ENCODE results near the gene GBP7.

Gene GBP7

DNA sequence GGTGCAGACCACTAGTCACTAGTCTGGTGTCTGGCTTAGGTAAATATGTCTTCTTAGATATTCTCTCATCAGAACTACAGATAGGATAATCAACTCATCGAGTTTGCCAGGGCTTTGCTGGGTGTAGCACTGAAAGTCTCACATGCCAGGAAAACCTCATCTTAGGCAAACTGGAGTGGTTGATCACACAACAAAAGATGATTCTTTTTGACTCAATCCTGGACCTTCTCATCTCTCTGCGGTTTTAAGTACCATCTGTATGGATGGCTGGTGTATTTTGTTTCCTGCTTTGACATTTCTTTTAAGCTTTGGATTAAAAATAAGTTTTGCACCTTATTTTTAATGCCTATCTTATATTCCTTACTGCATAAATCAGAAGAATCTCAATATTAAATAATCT lies 61.1 kb downstream of the GBP7 start:
- DNase-seq (ENCODE audit: low read depth in 2 of 2): no peak

DNA sequence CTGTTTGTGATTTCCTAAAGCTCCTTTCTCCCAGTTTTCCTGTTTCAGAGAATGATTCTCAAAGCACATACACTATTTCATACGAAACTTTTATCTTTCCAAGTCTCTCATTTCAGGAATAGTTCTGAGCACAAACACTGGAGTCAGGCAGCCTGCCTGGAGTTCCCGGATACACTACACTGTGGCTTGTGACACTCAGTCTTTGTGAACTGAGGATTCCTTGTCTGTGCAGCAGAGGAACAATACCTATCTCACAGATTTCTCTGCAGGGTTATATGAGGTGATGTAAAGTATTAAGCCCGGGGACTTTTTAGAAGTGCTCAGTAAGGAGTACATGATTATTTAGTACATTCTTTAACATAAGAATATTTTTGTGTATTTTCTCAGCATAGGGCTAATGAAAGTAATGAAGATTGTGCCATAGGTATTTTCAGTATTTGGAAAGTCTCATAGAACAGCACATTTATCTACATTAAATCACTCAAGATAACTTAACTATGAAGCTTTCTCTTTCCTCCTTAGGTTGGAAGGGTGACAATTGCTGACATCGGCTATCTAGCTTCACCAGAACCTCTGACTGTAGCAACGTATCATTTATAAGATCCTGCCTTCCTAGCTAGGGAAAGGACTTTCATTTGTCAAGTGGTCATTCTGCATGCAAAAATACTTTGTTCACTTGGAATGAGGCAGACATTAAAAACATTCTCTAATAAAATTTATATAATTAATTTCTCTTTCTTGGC lies 62.8 kb downstream of the GBP7 start:
- no peak for DNase-seq (ENCODE audit: low read depth in 2 of 2)

DNA sequence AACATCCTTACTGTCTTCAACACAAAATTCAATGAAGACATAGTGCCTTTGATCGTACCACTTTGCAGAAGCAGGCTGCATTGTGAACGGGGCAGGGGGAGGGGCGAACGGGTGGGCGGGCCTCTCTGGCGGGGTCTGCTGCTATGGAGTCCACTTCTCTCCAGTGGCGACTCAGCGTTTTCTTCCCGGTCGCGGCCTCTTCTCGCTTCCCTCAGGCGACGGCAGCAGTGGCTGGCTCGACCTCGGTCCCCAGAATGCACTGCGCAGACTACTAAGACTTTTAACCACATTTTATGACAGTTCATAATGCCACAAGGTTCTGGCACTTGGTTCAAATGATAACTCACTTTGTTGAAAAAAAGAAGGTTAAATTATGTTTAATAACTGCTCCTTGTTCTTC lies 71.1 kb downstream of the GBP7 start:
- DNase-seq (ENCODE audit: low read depth in 2 of 2): no peak

DNA sequence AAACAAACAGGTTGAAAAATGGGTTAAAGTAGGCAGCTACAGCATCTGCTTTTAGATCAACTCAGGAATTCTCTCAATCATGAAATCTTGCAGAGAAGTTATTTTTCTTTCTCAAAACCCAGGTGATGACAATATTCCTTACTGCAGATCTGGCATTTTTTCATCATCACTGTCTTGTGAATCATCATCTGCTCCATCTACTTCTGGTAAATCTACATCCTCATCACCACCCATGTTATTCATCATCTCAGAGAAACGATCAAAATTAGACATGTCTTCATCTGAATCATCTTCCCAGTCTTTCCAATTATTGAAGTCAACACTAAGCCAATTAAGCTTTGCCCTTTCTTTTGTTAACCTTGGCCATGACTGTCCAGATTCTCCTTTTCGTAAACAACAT lies 71.7 kb downstream of the GBP7 start:
- no peak for DNase-seq (ENCODE audit: low read depth in 2 of 2)

DNA sequence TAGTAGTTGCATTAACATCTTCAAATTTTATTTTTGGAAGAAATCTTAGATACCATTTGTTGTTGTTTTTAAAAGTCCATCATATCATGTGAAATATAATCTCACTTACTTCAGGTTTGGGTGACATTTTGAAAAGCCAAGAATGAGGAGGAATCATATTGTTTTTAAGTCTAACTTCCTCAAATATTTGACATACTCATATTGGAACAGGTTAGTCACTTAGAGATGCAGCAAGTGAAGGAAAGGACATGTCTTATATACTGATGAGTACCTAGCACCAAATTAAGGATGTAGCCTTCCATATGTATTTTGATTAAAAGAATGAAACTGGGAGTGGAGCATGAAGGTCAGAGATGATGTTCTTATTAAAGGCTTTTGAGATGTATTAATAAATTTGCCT lies 73.8 kb downstream of the GBP7 start:
- DNase-seq (ENCODE audit: low read depth in 2 of 2): no peak

DNA sequence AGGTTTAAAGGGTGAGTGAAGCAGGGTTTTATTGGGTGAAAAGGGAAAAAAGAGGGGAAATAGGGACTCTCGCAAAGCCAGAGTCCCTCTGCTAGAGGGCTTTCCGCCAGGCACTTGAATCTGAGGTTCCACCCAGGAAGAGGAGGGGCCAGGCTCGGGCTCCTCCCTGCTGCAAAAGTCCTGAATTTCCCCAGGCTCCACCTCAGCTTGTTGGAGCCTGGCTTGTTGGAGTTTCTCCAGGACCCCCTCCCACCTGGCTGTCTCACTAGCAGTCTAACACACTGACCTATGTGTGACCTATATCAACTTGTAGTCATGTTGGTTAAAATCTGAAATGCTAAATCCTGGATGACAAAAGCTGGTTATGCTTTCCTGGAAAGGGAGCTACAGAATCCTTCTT lies 75.4 kb downstream of the GBP7 start:
- DNase-seq (ENCODE audit: low read depth in 2 of 2): no peak

DNA sequence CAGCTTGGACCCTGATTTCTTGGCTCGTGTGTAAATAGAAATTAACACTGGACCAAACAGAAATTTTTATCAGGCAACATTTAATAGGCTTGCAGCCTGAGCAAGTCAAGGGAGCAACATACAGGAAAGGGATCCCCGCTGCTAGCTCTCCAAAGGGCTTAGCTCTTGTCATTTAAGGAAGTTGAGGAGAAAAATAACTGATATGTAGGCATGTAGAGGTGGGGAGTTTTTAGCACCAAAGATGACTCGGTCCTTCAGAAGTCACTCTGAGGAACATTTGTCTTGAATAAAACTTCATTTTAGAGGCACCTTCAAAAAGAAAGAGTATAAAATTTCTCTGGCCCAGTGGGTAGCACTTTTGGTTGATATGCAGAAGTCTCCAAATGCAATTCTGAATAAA lies 76.9 kb downstream of the GBP7 start:
- DNase-seq (ENCODE audit: low read depth in 2 of 2): no peak

DNA sequence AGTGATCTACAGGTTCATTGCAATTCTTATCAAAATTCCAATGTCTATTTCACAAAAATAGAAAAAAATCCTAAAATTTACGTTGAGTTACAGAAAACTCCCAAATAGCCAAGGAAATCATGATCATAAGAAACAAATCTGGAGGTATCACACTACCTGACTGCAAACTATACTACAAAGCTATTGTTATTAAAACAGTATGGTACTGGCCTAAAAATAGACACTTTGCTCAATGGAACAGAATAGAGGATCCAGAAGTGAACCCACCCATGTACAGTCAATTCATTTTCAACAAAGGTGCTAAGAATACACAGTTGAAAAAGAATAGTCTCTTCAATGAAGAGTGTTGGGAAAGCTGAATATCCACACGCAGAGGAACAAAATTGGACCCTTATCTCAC lies 80.1 kb downstream of the GBP7 start:
- no peak for DNase-seq (ENCODE audit: low read depth in 2 of 2)

DNA sequence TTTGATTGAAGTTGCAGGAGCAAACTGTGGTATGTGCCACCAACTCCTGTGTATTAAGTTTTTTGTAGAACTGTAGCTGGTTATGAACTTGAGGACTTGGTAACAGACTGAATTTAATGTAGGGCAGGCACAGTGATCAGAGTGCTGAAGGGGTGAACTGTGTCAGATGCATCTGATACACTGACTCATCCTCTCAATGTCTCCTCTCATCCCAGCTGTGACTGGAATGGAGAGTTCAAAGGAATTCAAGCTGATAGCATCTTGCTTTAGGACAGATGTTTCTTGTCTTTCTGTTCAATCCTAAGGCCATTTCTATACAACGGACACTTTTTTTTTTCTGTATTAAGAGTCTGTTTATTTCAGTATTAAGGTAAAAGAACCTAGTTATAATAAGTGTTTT lies 85.8 kb downstream of the GBP7 start:
- DNase-seq (ENCODE audit: low read depth in 2 of 2): no peak

DNA sequence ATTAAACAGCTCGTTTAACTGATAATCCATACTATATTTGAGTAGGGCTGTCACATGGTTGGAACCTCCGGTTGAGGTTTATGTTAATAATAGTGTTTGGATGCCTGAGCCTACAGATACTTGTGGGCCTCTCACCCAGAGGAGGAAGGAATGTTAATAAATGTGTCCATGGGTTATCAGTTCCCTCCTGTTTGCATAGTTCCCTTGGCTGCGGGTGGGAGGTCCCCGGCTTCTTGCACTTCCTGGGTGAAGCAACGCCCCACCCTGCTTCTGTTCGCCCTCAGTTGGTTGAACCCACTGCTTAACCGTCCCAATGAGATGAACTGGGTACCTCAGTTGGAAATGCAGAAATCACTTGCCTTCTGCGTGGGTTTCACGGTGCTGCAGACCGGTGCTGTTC lies 87.2 kb downstream of the GBP7 start:
- DNase-seq (ENCODE audit: low read depth in 2 of 2): no peak

DNA sequence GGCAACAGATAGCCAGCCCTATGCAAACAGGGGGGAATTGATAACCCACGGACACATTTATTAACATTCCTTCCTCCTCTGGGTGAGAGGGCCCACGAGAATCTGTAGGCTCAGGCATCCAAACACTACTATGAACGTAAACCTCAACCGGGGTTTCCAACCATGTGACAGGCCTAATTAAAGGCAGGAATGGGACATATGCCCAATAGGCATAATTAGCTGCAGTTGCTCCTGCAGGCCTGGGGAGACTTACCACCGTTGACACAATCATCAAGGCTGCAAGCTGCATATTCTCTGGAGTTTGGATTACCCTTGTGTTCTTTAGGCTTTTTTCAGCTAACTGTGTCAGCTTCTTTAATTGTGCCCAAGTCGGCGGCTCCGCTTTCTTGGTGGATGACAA lies 88.6 kb downstream of the GBP7 start:
- no peak for DNase-seq (ENCODE audit: low read depth in 2 of 2)

DNA sequence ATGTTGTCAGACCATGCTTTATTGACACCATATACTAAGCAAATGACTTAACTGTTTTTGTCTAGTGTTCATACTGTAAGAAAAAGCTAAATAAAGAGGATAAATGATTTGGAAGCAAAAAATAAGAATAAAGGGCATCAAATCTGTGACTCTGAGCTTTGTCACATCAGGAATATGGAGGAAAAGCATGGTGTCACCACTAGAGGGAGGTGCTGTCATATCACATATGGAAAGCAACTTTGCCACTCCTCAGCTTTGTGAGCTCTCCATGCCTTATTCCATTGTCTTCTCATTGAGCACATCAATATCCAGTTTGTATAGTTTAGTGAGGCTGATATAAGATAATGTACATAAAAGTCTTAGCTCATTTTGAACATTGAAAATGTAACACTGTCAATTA lies 90.0 kb downstream of the GBP7 start:
- no peak for DNase-seq (ENCODE audit: low read depth in 2 of 2)
